ENCODE measurements around the gene HTR4.

The HTR4 gene

DNA sequence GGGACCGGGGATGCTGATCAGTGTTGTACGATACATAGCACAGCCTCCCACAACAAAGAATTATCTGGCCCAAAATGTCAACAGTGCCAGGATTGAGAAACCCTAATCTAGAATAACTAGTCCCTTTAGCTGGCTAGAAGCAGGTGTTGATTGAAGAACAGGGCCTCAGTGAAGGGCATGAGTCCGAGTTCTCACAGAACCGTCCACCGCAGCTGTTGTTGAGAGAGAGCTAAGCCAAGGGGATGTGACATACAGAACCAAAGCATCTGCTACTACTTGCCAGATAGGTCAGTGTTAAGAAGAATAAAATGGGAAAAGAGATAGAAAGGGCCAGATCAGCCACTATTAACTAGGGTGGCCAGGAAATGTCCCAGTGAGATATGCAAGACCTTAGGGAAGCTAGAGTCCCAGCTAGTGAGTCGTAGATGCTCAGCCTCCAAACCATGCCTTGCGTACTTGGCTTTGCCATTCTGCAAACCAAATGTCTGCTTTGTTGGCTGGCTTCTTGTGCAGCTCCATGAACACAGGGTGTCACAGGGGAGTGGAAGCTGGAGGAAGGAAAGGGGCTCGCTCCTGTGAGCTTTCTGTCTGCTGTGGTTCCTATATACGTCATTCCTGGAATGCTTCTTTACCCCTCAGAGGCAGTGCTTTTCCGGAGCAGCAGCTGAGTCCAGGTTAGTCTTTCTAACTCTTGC is 201.7 kb downstream of the HTR4 start:
- Histone ChIP-seq H4K91ac (ENCODE audit: low read length) (no peak overlapping the region), H3K14ac (ENCODE audit: low read length in 2 of 2) (no peak overlapping the region), H2AFZ (ENCODE audit: low read depth, low read length) (no peak overlapping the region), H3K27ac (ENCODE audit: low read length, poor library complexity, severe bottlenecking) (no peak overlapping the region), H3K4me2 (ENCODE audit: low read length, poor library complexity, severe bottlenecking) (no peak overlapping the region), H2BK120ac (ENCODE audit: low read depth, low read length) (no peak overlapping the region), H3K4me1 (ENCODE audit: control insufficient read depth, insufficient read depth, low read depth, low read length) (peaks cover 2% of the 10 kb centered on the region), H2BK12ac (ENCODE audit: low read length in 2 of 2) (no peak overlapping the region), H3K9ac (ENCODE audit: low read length) (no peak overlapping the region), H2BK15ac (ENCODE audit: low read depth, poor library complexity, severe bottlenecking) (no peak overlapping the region), H2BK5ac (ENCODE audit: low read depth, low read length, poor library complexity, severe bottlenecking) (no peak overlapping the region), H2AK5ac (ENCODE audit: low read length, severe bottlenecking) (no peak overlapping the region), H3K27me3 (ENCODE audit: control insufficient read depth in 1 of 2, insufficient read depth in 1 of 2, low read length in 2 of 2) (no peaks in the 10 kb centered on the region), H3K18ac (ENCODE audit: low read depth in 1 of 2, low read length in 2 of 2) (no peak overlapping the region), H3K4me3 (ENCODE audit: insufficient read depth in 1 of 2, low read depth in 1 of 2, low read length in 2 of 2) (no peak overlapping the region), H3K4ac (ENCODE audit: low read depth in 1 of 2, low read length in 2 of 2) (no peak overlapping the region), H3K36me3 (ENCODE audit: control insufficient read depth in 1 of 2, insufficient read depth in 2 of 2, low read depth in 1 of 2, low read length in 2 of 2) (no peaks in the 10 kb centered on the region), H3K9me3 (ENCODE audit: control insufficient read depth, low read length) (no peaks in the 10 kb centered on the region), H3K79me1 (replicated peaks; ENCODE audit: low read length, poor library complexity, severe bottlenecking) (no peaks in the 10 kb centered on the region), H3K23ac (ENCODE audit: low read length in 2 of 2) (no peak overlapping the region), H4K8ac (ENCODE audit: low read length) (no peak overlapping the region)
- 87% methylated on average over 10 of the region's 10 CpGs for WGBS
- no peak for DNase-seq

- H3K36me3 ChIP-seq (ENCODE audit: control insufficient read depth in 1 of 2, insufficient read depth in 2 of 2, low read depth in 1 of 2, low read length in 2 of 2) = peaks cover 2 to 18% of the 10 kb centered on the region in 2 experiments
- H2AK5ac ChIP-seq (ENCODE audit: low read length, severe bottlenecking) = no peak overlapping the region
- no peak overlapping the region for H2AFZ ChIP-seq (ENCODE audit: low read depth, low read length)
- no peak overlapping the region for H3K23ac ChIP-seq (ENCODE audit: low read length in 2 of 2)
- no peak for DNase-seq
- no peak overlapping the region for H3K18ac ChIP-seq (ENCODE audit: low read depth in 1 of 2, low read length in 2 of 2)
- H3K27ac ChIP-seq (ENCODE audit: low read length, poor library complexity, severe bottlenecking) = peak overlapping the region; percentile 65
- no peaks in the 10 kb centered on the region for H3K27me3 ChIP-seq (ENCODE audit: control insufficient read depth in 1 of 2, insufficient read depth in 1 of 2, low read length in 2 of 2)
- WGBS = 100% methylated on average over 1 of the region's 2 CpGs
- H3K9ac ChIP-seq (ENCODE audit: low read length) = no peak overlapping the region
- H3K14ac ChIP-seq (ENCODE audit: low read length in 2 of 2) = no peak overlapping the region
- no peak overlapping the region for H2BK120ac ChIP-seq (ENCODE audit: low read depth, low read length)
- H3K4me1 ChIP-seq (ENCODE audit: control insufficient read depth, insufficient read depth, low read depth, low read length) = no peaks in the 10 kb centered on the region
- no peak overlapping the region for H2BK12ac ChIP-seq (ENCODE audit: low read length in 2 of 2)
- H4K8ac ChIP-seq (ENCODE audit: low read length) = no peak overlapping the region
- no peak overlapping the region for H4K91ac ChIP-seq (ENCODE audit: low read length)
- H2BK15ac ChIP-seq (ENCODE audit: low read depth, poor library complexity, severe bottlenecking) = no peak overlapping the region
- no peaks in the 10 kb centered on the region for H3K79me1 ChIP-seq (replicated peaks; ENCODE audit: low read length, poor library complexity, severe bottlenecking)
- H3K4me2 ChIP-seq (ENCODE audit: low read length, poor library complexity, severe bottlenecking) = no peak overlapping the region
- H2BK5ac ChIP-seq (ENCODE audit: low read depth, low read length, poor library complexity, severe bottlenecking) = no peak overlapping the region
- H3K4ac ChIP-seq (ENCODE audit: low read depth in 1 of 2, low read length in 2 of 2) = no peak overlapping the region
- no peaks in the 10 kb centered on the region for H3K9me3 ChIP-seq (ENCODE audit: control insufficient read depth, low read length)
- H3K4me3 ChIP-seq (ENCODE audit: insufficient read depth in 1 of 2, low read depth in 1 of 2, low read length in 2 of 2) = no peak overlapping the region
These were observed 207.7 kb downstream of the HTR4 start for GRCh38 chr5:148446611-148447010.

DNA sequence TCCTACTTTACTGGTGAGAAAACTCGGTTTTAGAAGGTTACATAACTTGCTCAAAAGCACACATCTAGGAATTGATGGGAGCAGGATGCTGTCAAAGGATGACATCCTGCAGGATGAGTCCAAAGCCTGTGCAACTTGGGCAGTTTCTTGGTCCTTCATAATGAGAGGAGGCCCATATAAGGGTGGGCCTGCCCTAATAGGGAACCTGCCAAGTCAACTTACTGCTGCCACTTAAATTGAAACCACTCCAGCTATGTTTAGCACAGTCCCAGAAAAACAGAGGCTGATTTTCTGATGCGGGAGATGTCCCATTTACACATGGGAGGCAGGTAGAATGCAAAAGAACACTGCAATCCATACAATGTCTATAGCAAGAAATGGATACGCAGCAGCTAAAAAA is 208.7 kb downstream of the HTR4 start:
- no peak overlapping the region for H2BK12ac ChIP-seq (ENCODE audit: low read length in 2 of 2)
- H4K91ac ChIP-seq (ENCODE audit: low read length) = no peak overlapping the region
- H2AFZ ChIP-seq (ENCODE audit: low read depth, low read length) = no peak overlapping the region
- no peak overlapping the region for H3K23ac ChIP-seq (ENCODE audit: low read length in 2 of 2)
- no peaks in the 10 kb centered on the region for H3K4me1 ChIP-seq (ENCODE audit: control insufficient read depth, insufficient read depth, low read depth, low read length)
- H3K79me1 ChIP-seq (replicated peaks; ENCODE audit: low read length, poor library complexity, severe bottlenecking) = no peaks in the 10 kb centered on the region
- no peak overlapping the region for H3K4me2 ChIP-seq (ENCODE audit: low read length, poor library complexity, severe bottlenecking)
- no peak overlapping the region for H2BK120ac ChIP-seq (ENCODE audit: low read depth, low read length)
- H4K8ac ChIP-seq (ENCODE audit: low read length) = no peak overlapping the region
- no peak overlapping the region for H3K27ac ChIP-seq (ENCODE audit: low read length, poor library complexity, severe bottlenecking)
- no peak overlapping the region for H2BK5ac ChIP-seq (ENCODE audit: low read depth, low read length, poor library complexity, severe bottlenecking)
- no peak overlapping the region for H3K14ac ChIP-seq (ENCODE audit: low read length in 2 of 2)
- H3K9ac ChIP-seq (ENCODE audit: low read length) = no peak overlapping the region
- DNase-seq = no peak
- no peak overlapping the region for H3K18ac ChIP-seq (ENCODE audit: low read depth in 1 of 2, low read length in 2 of 2)
- no peak overlapping the region for H2BK15ac ChIP-seq (ENCODE audit: low read depth, poor library complexity, severe bottlenecking)
- WGBS = 100% methylated on average over 1 of the region's 3 CpGs
- H3K4me3 ChIP-seq (ENCODE audit: insufficient read depth in 1 of 2, low read depth in 1 of 2, low read length in 2 of 2) = no peak overlapping the region
- peak overlapping the region; percentile 55 for H2AK5ac ChIP-seq (ENCODE audit: low read length, severe bottlenecking)
- H3K4ac ChIP-seq (ENCODE audit: low read depth in 1 of 2, low read length in 2 of 2) = no peak overlapping the region
- H3K36me3 ChIP-seq (ENCODE audit: control insufficient read depth in 1 of 2, insufficient read depth in 2 of 2, low read depth in 1 of 2, low read length in 2 of 2) = peaks cover 5 to 29% of the 10 kb centered on the region in 2 experiments
- H3K9me3 ChIP-seq (ENCODE audit: control insufficient read depth, low read length) = no peaks in the 10 kb centered on the region
- no peaks in the 10 kb centered on the region for H3K27me3 ChIP-seq (ENCODE audit: control insufficient read depth in 1 of 2, insufficient read depth in 1 of 2, low read length in 2 of 2)

DNA sequence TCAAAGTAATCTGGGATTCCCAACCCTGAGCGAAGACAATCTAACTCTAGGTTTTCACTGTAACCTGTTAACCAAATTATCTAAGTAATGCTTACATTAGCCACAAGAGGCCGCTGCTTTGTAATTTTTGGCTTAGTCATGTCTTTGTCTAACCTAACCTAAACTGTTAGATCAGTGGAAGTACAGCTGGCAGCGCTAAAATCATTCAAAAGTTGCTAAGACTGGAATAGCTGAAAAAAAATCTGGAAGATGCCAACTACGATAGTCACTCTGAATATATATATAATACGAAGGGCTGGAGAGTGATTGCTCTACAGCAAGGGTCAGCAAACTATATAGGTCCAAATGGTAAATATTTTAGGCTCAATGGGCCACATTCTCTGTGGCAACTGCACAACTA is 210.3 kb downstream of the HTR4 start:
- peaks cover 5 to 44% of the 10 kb centered on the region in 2 experiments for H3K36me3 ChIP-seq (ENCODE audit: control insufficient read depth in 1 of 2, insufficient read depth in 2 of 2, low read depth in 1 of 2, low read length in 2 of 2)
- peaks cover under 1% of the 10 kb centered on the region for H3K79me1 ChIP-seq (replicated peaks; ENCODE audit: low read length, poor library complexity, severe bottlenecking)

More for the DNA sequence above, 210.3 kb downstream of the HTR4 start:
- Histone ChIP-seq H3K27ac (ENCODE audit: low read length, poor library complexity, severe bottlenecking) (no peak overlapping the region), H2AK5ac (ENCODE audit: low read length, severe bottlenecking) (no peak overlapping the region), H3K9me3 (ENCODE audit: control insufficient read depth, low read length) (no peaks in the 10 kb centered on the region), H3K9ac (ENCODE audit: low read length) (no peak overlapping the region), H3K4me1 (ENCODE audit: control insufficient read depth, insufficient read depth, low read depth, low read length) (no peaks in the 10 kb centered on the region), H3K14ac (ENCODE audit: low read length in 2 of 2) (no peak overlapping the region), H4K91ac (ENCODE audit: low read length) (no peak overlapping the region), H2AFZ (ENCODE audit: low read depth, low read length) (no peak overlapping the region), H3K4ac (ENCODE audit: low read depth in 1 of 2, low read length in 2 of 2) (no peak overlapping the region), H3K4me2 (ENCODE audit: low read length, poor library complexity, severe bottlenecking) (no peak overlapping the region), H3K23ac (ENCODE audit: low read length in 2 of 2) (no peak overlapping the region), H3K4me3 (ENCODE audit: insufficient read depth in 1 of 2, low read depth in 1 of 2, low read length in 2 of 2) (no peak overlapping the region), H2BK120ac (ENCODE audit: low read depth, low read length) (no peak overlapping the region), H2BK5ac (ENCODE audit: low read depth, low read length, poor library complexity, severe bottlenecking) (no peak overlapping the region), H3K27me3 (ENCODE audit: control insufficient read depth in 1 of 2, insufficient read depth in 1 of 2, low read length in 2 of 2) (no peaks in the 10 kb centered on the region), H3K18ac (ENCODE audit: low read depth in 1 of 2, low read length in 2 of 2) (no peak overlapping the region), H2BK15ac (ENCODE audit: low read depth, poor library complexity, severe bottlenecking) (no peak overlapping the region), H4K8ac (ENCODE audit: low read length) (no peak overlapping the region), H2BK12ac (ENCODE audit: low read length in 2 of 2) (no peak overlapping the region)
- 55% methylated on average over 5 of the region's 5 CpGs for WGBS
- peak; percentile 74 for DNase-seq
